ENCODE measurements around the gene ZFP69B.

- no peak for TF ChIP-seq CTCF (IDR thresholded peaks at IDR 0.05)
- no peak for TF ChIP-seq POLR2A (IDR thresholded peaks at IDR 0.05)
These were observed 11.0 kb upstream of the ZFP69B start for GRCh38 chr1:40439247-40439646.

All from heart left ventricle (tissue), 13 donors.